T-cell (primary cell): ENCODE results near the gene POC1A. TPM values are rescaled to one million over a fixed set of nuclear protein-coding genes. Genes with fewer than 3 reads are reported as not detected.

Experiments
- ATAC-seq, 4 experiments: fragments of 200-7000 bp in 3 of 4; fragments of 150-1000 bp in 1 of 4; cut with Tn5 transposase; replicated peaks in 1 of 4; 1 replicate in 3 of 4; 2 replicates in 1 of 4; pipeline ENCODE4 v1.10.0; 2021; ENCODE audit warnings: moderate library complexity in 3 of 4, mild to moderate bottlenecking in 2 of 4, moderate number of reproducible peaks in 1 of 4
- CTCF ChIA-PET, 2 donors: fragments of 300-600 bp; sonication (Branson Sonifier 250); formaldehyde crosslinking; loops; one replicate each; lab custom pipeline; 2022; ENCODE audit warnings: antibody characterized with exemption in 2 of 2; lab: Charles Lee
- POLR2A ChIA-PET, 2 donors: fragments of 300-600 bp; sonication (Branson Sonifier 250); formaldehyde crosslinking; loops; one replicate each; lab custom pipeline; 2022; ENCODE audit warnings: antibody characterized with exemption in 2 of 2; lab: Charles Lee
- DNase-seq, 35 experiments: peaks; one replicate each; pipeline versions ENCODE4 v3.0.0 to v3.0.0-alpha.2; 2013 to 2023
- H3K27ac ChIP-seq: one replicate; pipeline ENCODE4 v1.5.1; 2013; ENCODE audit warnings: low read length
- H3K27me3 ChIP-seq, 2 experiments: replicated peaks in 1 of 2; 1 replicate in 1 of 2; 2 replicates in 1 of 2; pipeline versions ENCODE4 v1.6.1 to v1.7.0; 2013; ENCODE audit warnings: low read length in 1 of 2, mixed read lengths in 1 of 2; ENCODE audit not compliant: control insufficient read depth in 2 of 2, insufficient read depth in 2 of 2; ENCODE audit errors: extremely low read depth in 1 of 2
- H3K36me3 ChIP-seq, 2 donors: 1 replicate in 1 of 2; 2 replicates in 1 of 2; pipeline versions ENCODE4 v1.6.1 to v1.7.0; 2013; ENCODE audit warnings: low read length in 1 of 2; ENCODE audit not compliant: control insufficient read depth in 2 of 2, insufficient read depth in 1 of 2; ENCODE audit errors: extremely low read depth in 1 of 2
- H3K4me1 ChIP-seq, 2 experiments: 1 replicate in 1 of 2; 2 replicates in 1 of 2; pipeline versions ENCODE4 v1.6.1 to v1.7.0; 2013; ENCODE audit warnings: low read length in 2 of 2, mixed read lengths in 1 of 2; ENCODE audit not compliant: insufficient read depth in 2 of 2, control insufficient read depth in 1 of 2; ENCODE audit errors: extremely low read depth in 1 of 2
- H3K4me3 ChIP-seq, 2 donors: 1 replicate in 1 of 2; 2 replicates in 1 of 2; pipeline versions ENCODE4 v1.5.1 to v1.7.0; 2013; ENCODE audit warnings: mild to moderate bottlenecking in 2 of 2, low read length in 1 of 2, moderate library complexity in 1 of 2; ENCODE audit not compliant: control insufficient read depth in 1 of 2; ENCODE audit errors: extremely low read depth in 1 of 2
- H3K9me3 ChIP-seq: 2 replicates; pipeline ENCODE4 v1.7.0; 2013
- H3K27ac Mint-ChIP-seq, 2 donors: one replicate each; pipeline ENCODE4 v1.8.0; 2020 to 2021; ENCODE audit warnings: mild to moderate bottlenecking in 2 of 2, mixed read lengths in 2 of 2
- H3K27me3 Mint-ChIP-seq, 2 donors: one replicate each; pipeline ENCODE4 v1.8.0; 2021 to 2022; ENCODE audit warnings: mixed read lengths in 2 of 2
- H3K36me3 Mint-ChIP-seq: one replicate; pipeline ENCODE4 v1.8.0; 2021; ENCODE audit warnings: mixed read lengths
- H3K4me1 Mint-ChIP-seq, 3 donors: one replicate each; pipeline ENCODE4 v1.8.0; 2020 to 2022; ENCODE audit warnings: mixed read lengths in 3 of 3, mild to moderate bottlenecking in 1 of 3
- H3K4me3 Mint-ChIP-seq, 3 donors: one replicate each; pipeline ENCODE4 v1.8.0; 2020 to 2022; ENCODE audit warnings: mild to moderate bottlenecking in 3 of 3, mixed read lengths in 3 of 3, moderate library complexity in 3 of 3
- H3K9me3 Mint-ChIP-seq, 3 donors: one replicate each; pipeline ENCODE4 v1.8.0; 2020 to 2022; ENCODE audit warnings: mixed read lengths in 3 of 3
- WGBS: methylation state at CpG from one replicate; pipeline ENCODE4 v1.1.5; 2013; ENCODE audit warnings: missing lambda C conversion rate; ENCODE audit not compliant: insufficient coverage; 5-methylcytosine and 5-hydroxymethylcytosine counted together
- total RNA-seq, 35 experiments: library from RNA in 6 of 35; stranded (reverse) in 6 of 35; fragments of 120-200 nt in 1 of 35; gene quantifications; one replicate each; pipeline versions ENCODE4 v1.2.1 to v1.2.4 and lab custom pipeline; 2013 to 2026

Gene POC1A
- total RNA-seq, 5 donors from 2014 or later (not counting 1 experiment from before 2014, with no cell fraction given): 0.91 to 1.9 (median 1.7) TPM

- POLR2A ChIA-PET: interaction anchor here in 1 of 2 donors (0.6 kb wide), 1 partner anchor 300 kb away, joined by 8 read pairs; no protein-coding TSS in a partner anchor
- 93% methylated on average over 15 of the region's 19 CpGs for WGBS
- H3K9me3 Mint-ChIP-seq: no peaks in the 10 kb centered on the region
Measured at GRCh38 chr3:52078781-52079560, 75.3 kb downstream of the POC1A start.

GRCh38 chr3:52077925-52078324, 76.3 kb downstream of the POC1A start:
- ATAC-seq: no peak
- DNase-seq: no peak
- H3K4me3 Mint-ChIP-seq: no peak overlapping the region
- 17% methylated on average over 1 of the region's 3 CpGs for WGBS
- no peaks in the 10 kb centered on the region for H3K9me3 Mint-ChIP-seq
- H3K27me3 ChIP-seq: no peaks in the 10 kb centered on the region
- no peak overlapping the region for H3K27ac Mint-ChIP-seq
- ChIA-PET POLR2A (no interaction called here), CTCF (no interaction called here)
- no peaks in the 10 kb centered on the region for H3K27me3 Mint-ChIP-seq
- H3K4me1 Mint-ChIP-seq: no peaks in the 10 kb centered on the region
- H3K36me3 ChIP-seq: no peaks in the 10 kb centered on the region
- no peaks in the 10 kb centered on the region for H3K4me1 ChIP-seq
- H3K27ac ChIP-seq: no peak overlapping the region
- no peaks in the 10 kb centered on the region for H3K9me3 ChIP-seq
- no peak overlapping the region for H3K4me3 ChIP-seq
- H3K36me3 Mint-ChIP-seq: no peaks in the 10 kb centered on the region

More at GRCh38 chr3:52078781-52079560, 75.3 kb downstream of the POC1A start:
- Histone ChIP-seq H3K9me3 (no peaks in the 10 kb centered on the region), H3K4me3 (no peak overlapping the region), H3K36me3 (no peaks in the 10 kb centered on the region), H3K27me3 (no peaks in the 10 kb centered on the region), H3K27ac (no peak overlapping the region), H3K4me1 (no peaks in the 10 kb centered on the region)
- no peak for DNase-seq
- no peaks in the 10 kb centered on the region for H3K4me1 Mint-ChIP-seq
- no peak overlapping the region for H3K4me3 Mint-ChIP-seq
- CTCF ChIA-PET: no interaction called here
- no peaks in the 10 kb centered on the region for H3K36me3 Mint-ChIP-seq
- H3K27ac Mint-ChIP-seq: no peak overlapping the region
- H3K27me3 Mint-ChIP-seq: no peaks in the 10 kb centered on the region
- ATAC-seq: no peak

GRCh38 chr3:52076896-52077780, 77.1 kb downstream of the POC1A start:
- ChIA-PET CTCF (no interaction called here), POLR2A (no interaction called here)
- Mint-ChIP-seq H3K4me1 (peaks cover 0 to 3% (median 2%) of the 10 kb centered on the region in 3 donors), H3K27ac (no peak overlapping the region), H3K36me3 (no peaks in the 10 kb centered on the region), H3K9me3 (no peaks in the 10 kb centered on the region), H3K27me3 (no peaks in the 10 kb centered on the region), H3K4me3 (no peak overlapping the region)
- peaks cover 0 to 6% of the 10 kb centered on the region in 2 experiments for H3K4me1 ChIP-seq
- H3K4me3 ChIP-seq: no peak overlapping the region
- H3K9me3 ChIP-seq: no peaks in the 10 kb centered on the region
- 98% methylated on average over 13 of the region's 14 CpGs for WGBS
- H3K27me3 ChIP-seq: no peaks in the 10 kb centered on the region
- DNase-seq (no peak), ATAC-seq (no peak)
- no peaks in the 10 kb centered on the region for H3K36me3 ChIP-seq
- H3K27ac ChIP-seq: no peak overlapping the region

GRCh38 chr3:52073490-52073889, 80.7 kb downstream of the POC1A start:
- Histone ChIP-seq H3K9me3 (no peaks in the 10 kb centered on the region), H3K27me3 (peaks cover 0 to 3% of the 10 kb centered on the region in 2 experiments), H3K4me3 (no peak overlapping the region), H3K27ac (no peak overlapping the region), H3K4me1 (peaks cover 0 to 15% of the 10 kb centered on the region in 2 experiments), H3K36me3 (no peaks in the 10 kb centered on the region)
- Mint-ChIP-seq H3K4me1 (peaks cover 0 to 11% (median 3%) of the 10 kb centered on the region in 3 donors), H3K27ac (no peak overlapping the region), H3K9me3 (no peaks in the 10 kb centered on the region), H3K36me3 (no peaks in the 10 kb centered on the region), H3K27me3 (no peaks in the 10 kb centered on the region), H3K4me3 (no peak overlapping the region)
- POLR2A ChIA-PET: no interaction called here
- CTCF ChIA-PET: no interaction called here
- DNase-seq (no peak), ATAC-seq (no peak)
- 100% methylated on average over 4 of the region's 7 CpGs for WGBS

- H3K9me3 ChIP-seq: no peaks in the 10 kb centered on the region
- H3K36me3 ChIP-seq: no peaks in the 10 kb centered on the region
- no peak overlapping the region for H3K4me3 ChIP-seq
- peaks cover 0 to 3% of the 10 kb centered on the region in 2 experiments for H3K27me3 ChIP-seq
- DNase-seq: no peak
- Mint-ChIP-seq H3K9me3 (no peaks in the 10 kb centered on the region), H3K4me1 (peaks cover 0 to 11% (median 3%) of the 10 kb centered on the region in 3 donors), H3K4me3 (no peak overlapping the region), H3K36me3 (no peaks in the 10 kb centered on the region), H3K27me3 (no peaks in the 10 kb centered on the region), H3K27ac (no peak overlapping the region)
- H3K27ac ChIP-seq: no peak overlapping the region
- no peak for ATAC-seq
- 98% methylated on average over 5 of the region's 8 CpGs for WGBS
- ChIA-PET POLR2A (no interaction called here), CTCF (no interaction called here)
- H3K4me1 ChIP-seq: peaks cover 0 to 15% of the 10 kb centered on the region in 2 experiments
Measured at GRCh38 chr3:52072471-52072870, 81.8 kb downstream of the POC1A start.

GRCh38 chr3:52072020-52072419, 82.2 kb downstream of the POC1A start:
- 0% methylated on average over 1 of the region's 5 CpGs for WGBS
- no peaks in the 10 kb centered on the region for H3K27me3 Mint-ChIP-seq
- Histone ChIP-seq H3K4me3 (no peak overlapping the region), H3K27me3 (peaks cover 0 to 3% of the 10 kb centered on the region in 2 experiments), H3K4me1 (peaks cover 0 to 15% of the 10 kb centered on the region in 2 experiments), H3K27ac (no peak overlapping the region), H3K9me3 (no peaks in the 10 kb centered on the region), H3K36me3 (no peaks in the 10 kb centered on the region)
- ChIA-PET POLR2A (no interaction called here), CTCF (no interaction called here)
- H3K4me1 Mint-ChIP-seq: peaks cover 0 to 11% (median 3%) of the 10 kb centered on the region in 3 donors
- ATAC-seq (peak; percentile 55 to 78 (median 64)), DNase-seq (peak in 4 of 35 experiments; percentile 7 to 36 (median 14))
- H3K27ac Mint-ChIP-seq: no peak overlapping the region
- H3K36me3 Mint-ChIP-seq: no peaks in the 10 kb centered on the region
- H3K4me3 Mint-ChIP-seq: no peak overlapping the region
- H3K9me3 Mint-ChIP-seq: no peaks in the 10 kb centered on the region
